H1 (cell line): ENCODE data around the gene KLHL10. TPM values are rescaled to one million over a fixed set of nuclear protein-coding genes. Genes with fewer than 3 reads are reported as not detected.

Source experiments
- CEBPB ChIP-seq: IDR thresholded peaks from 2 replicates; pipeline ENCODE4 v1.6.1; 2012; ENCODE audit warnings: low read depth, low read length
- EZH2 ChIP-seq: fragments of 200-600 bp; sonication (generic); IDR thresholded peaks from 2 replicates; pipeline ENCODE4 v1.7.1; 2012; ENCODE audit warnings: low read depth, mild to moderate bottlenecking, moderate library complexity, low read length, inconsistent platforms; ENCODE audit not compliant: severe bottlenecking
- KDM4A ChIP-seq: IDR thresholded peaks from one replicate; pipeline ENCODE4 v1.7.1; 2012; ENCODE audit warnings: low read depth, mild to moderate bottlenecking, moderate library complexity, low read length, inconsistent platforms; ENCODE audit not compliant: severe bottlenecking
- KDM5A ChIP-seq: fragments of 200-600 bp; IDR thresholded peaks from 2 replicates; pipeline ENCODE4 v1.7.1; 2012; ENCODE audit warnings: mild to moderate bottlenecking, low read length, inconsistent platforms, mixed read lengths
- TAF1 ChIP-seq: IDR thresholded peaks from 2 replicates; pipeline ENCODE4 v1.6.1; 2011; ENCODE audit warnings: mild to moderate bottlenecking, low read depth, low read length
- TEAD4 ChIP-seq: IDR thresholded peaks from 2 replicates; pipeline ENCODE4 v1.6.1; 2012; ENCODE audit warnings: low read depth, low read length, inconsistent platforms, mixed read lengths
- YY1 ChIP-seq: IDR thresholded peaks from 2 replicates; pipeline ENCODE4 v1.6.1; 2011; ENCODE audit warnings: low read depth, mild to moderate bottlenecking, low read length
- polyA plus RNA-seq, 7 experiments: library from polyadenylated mRNA; depleted of rRNA in 3 of 7; stranded (reverse) in 5 of 7; unstranded in 2 of 7; fragments of >200 nt in 5 of 7; fragments of 200-250 nt in 2 of 7; gene quantifications; 1 replicate in 5 of 7; 2 replicates in 1 of 7; 4 replicates in 1 of 7; pipeline versions ENCODE4 v1.2.1 to v1.2.3, GENCODE V29; 2011 to 2013; ENCODE audit warnings: missing spikeins in 2 of 7, mixed read lengths in 2 of 7
- total RNA-seq: library from RNA; stranded (reverse); fragmentation: NEBNext Ultra II Directional; extraction: Animal tissue kit (Norgen Biotek cat#: 25700); gene quantifications from 2 replicates; pipeline ENCODE4 v1.2.1, GENCODE V29; 2021
- TF ChIP-seq, protein P1 (sequence below): fragments of 300-600 bp; sonication (generic); IDR thresholded peaks from 2 replicates; pipeline ENCODE4 v1.7.1; 2012; ENCODE audit warnings: low read length, moderate library complexity, mild to moderate bottlenecking, inconsistent platforms; ENCODE audit not compliant: insufficient replicate concordance
- TF ChIP-seq, protein P2 (sequence below): IDR thresholded peaks from 2 replicates; pipeline ENCODE4 v1.6.1; 2011; ENCODE audit warnings: low read length, improper control_type of control experiment

Gene KLHL10
- total and polyA plus RNA-seq, 2 of the 8 experiments (the other 6 are each of a cell fraction or from before 2014, with no cell fraction given) = 0.19 to 0.26 TPM

DNA sequence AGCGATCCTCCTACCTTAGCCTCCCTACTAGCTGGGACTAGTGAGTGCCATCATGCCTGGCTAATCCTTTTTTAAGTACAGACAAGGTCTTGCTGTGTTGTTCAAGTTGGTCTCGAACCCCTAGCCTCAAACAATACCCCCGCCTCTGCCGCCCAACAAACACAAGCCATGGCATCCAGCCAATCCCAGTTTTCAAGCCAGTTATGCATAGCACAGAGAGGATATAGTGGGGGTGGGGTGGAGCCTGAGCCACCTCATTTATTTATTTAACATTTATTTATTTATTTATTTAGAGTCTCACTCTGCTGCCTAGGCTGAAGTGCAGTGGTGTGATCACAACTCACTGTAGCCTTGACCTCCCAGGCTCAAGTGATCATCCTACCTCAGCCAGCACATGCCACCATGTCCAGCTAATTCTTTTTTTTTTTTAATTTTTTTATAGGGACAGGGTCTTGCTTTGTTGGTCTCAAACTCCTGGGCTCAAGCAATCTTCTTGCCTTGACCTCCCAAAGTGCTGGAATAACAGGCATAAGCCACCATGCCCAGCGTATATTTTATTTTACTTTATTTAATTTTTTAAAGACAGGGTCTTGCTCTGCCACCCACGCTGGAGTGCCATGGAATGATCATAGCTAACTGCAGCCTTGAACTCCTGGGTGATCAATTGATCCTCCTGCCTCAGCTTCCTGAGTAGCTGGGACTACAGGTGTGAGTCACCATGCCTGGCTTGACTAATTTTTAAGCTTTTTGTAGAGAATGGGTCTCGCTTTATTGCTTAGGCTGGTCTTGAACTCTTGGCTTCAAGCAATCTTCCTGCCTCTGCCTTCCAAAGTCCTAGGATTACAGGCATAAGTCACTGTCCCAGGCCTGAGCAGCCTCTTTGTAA, 53.8 kb downstream of the KLHL10 start (continued):
- TF ChIP-seq, protein P1, sequence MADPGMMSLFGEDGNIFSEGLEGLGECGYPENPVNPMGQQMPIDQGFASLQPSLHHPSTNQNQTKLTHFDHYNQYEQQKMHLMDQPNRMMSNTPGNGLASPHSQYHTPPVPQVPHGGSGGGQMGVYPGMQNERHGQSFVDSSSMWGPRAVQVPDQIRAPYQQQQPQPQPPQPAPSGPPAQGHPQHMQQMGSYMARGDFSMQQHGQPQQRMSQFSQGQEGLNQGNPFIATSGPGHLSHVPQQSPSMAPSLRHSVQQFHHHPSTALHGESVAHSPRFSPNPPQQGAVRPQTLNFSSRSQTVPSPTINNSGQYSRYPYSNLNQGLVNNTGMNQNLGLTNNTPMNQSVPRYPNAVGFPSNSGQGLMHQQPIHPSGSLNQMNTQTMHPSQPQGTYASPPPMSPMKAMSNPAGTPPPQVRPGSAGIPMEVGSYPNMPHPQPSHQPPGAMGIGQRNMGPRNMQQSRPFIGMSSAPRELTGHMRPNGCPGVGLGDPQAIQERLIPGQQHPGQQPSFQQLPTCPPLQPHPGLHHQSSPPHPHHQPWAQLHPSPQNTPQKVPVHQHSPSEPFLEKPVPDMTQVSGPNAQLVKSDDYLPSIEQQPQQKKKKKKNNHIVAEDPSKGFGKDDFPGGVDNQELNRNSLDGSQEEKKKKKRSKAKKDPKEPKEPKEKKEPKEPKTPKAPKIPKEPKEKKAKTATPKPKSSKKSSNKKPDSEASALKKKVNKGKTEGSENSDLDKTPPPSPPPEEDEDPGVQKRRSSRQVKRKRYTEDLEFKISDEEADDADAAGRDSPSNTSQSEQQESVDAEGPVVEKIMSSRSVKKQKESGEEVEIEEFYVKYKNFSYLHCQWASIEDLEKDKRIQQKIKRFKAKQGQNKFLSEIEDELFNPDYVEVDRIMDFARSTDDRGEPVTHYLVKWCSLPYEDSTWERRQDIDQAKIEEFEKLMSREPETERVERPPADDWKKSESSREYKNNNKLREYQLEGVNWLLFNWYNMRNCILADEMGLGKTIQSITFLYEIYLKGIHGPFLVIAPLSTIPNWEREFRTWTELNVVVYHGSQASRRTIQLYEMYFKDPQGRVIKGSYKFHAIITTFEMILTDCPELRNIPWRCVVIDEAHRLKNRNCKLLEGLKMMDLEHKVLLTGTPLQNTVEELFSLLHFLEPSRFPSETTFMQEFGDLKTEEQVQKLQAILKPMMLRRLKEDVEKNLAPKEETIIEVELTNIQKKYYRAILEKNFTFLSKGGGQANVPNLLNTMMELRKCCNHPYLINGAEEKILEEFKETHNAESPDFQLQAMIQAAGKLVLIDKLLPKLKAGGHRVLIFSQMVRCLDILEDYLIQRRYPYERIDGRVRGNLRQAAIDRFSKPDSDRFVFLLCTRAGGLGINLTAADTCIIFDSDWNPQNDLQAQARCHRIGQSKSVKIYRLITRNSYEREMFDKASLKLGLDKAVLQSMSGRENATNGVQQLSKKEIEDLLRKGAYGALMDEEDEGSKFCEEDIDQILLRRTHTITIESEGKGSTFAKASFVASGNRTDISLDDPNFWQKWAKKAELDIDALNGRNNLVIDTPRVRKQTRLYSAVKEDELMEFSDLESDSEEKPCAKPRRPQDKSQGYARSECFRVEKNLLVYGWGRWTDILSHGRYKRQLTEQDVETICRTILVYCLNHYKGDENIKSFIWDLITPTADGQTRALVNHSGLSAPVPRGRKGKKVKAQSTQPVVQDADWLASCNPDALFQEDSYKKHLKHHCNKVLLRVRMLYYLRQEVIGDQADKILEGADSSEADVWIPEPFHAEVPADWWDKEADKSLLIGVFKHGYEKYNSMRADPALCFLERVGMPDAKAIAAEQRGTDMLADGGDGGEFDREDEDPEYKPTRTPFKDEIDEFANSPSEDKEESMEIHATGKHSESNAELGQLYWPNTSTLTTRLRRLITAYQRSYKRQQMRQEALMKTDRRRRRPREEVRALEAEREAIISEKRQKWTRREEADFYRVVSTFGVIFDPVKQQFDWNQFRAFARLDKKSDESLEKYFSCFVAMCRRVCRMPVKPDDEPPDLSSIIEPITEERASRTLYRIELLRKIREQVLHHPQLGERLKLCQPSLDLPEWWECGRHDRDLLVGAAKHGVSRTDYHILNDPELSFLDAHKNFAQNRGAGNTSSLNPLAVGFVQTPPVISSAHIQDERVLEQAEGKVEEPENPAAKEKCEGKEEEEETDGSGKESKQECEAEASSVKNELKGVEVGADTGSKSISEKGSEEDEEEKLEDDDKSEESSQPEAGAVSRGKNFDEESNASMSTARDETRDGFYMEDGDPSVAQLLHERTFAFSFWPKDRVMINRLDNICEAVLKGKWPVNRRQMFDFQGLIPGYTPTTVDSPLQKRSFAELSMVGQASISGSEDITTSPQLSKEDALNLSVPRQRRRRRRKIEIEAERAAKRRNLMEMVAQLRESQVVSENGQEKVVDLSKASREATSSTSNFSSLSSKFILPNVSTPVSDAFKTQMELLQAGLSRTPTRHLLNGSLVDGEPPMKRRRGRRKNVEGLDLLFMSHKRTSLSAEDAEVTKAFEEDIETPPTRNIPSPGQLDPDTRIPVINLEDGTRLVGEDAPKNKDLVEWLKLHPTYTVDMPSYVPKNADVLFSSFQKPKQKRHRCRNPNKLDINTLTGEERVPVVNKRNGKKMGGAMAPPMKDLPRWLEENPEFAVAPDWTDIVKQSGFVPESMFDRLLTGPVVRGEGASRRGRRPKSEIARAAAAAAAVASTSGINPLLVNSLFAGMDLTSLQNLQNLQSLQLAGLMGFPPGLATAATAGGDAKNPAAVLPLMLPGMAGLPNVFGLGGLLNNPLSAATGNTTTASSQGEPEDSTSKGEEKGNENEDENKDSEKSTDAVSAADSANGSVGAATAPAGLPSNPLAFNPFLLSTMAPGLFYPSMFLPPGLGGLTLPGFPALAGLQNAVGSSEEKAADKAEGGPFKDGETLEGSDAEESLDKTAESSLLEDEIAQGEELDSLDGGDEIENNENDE = no peak
- TF ChIP-seq KDM4A = no peak
- TF ChIP-seq, protein P2, sequence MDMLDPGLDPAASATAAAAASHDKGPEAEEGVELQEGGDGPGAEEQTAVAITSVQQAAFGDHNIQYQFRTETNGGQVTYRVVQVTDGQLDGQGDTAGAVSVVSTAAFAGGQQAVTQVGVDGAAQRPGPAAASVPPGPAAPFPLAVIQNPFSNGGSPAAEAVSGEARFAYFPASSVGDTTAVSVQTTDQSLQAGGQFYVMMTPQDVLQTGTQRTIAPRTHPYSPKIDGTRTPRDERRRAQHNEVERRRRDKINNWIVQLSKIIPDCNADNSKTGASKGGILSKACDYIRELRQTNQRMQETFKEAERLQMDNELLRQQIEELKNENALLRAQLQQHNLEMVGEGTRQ = no peak
- TF ChIP-seq TEAD4 = no peak
- no peak for TF ChIP-seq KDM5A
- TF ChIP-seq TAF1 = no peak
- no peak for TF ChIP-seq CEBPB
- TF ChIP-seq EZH2 = no peak
- TF ChIP-seq YY1 = no peak
